ENCODE data around the gene DYNLRB1.

DNA sequence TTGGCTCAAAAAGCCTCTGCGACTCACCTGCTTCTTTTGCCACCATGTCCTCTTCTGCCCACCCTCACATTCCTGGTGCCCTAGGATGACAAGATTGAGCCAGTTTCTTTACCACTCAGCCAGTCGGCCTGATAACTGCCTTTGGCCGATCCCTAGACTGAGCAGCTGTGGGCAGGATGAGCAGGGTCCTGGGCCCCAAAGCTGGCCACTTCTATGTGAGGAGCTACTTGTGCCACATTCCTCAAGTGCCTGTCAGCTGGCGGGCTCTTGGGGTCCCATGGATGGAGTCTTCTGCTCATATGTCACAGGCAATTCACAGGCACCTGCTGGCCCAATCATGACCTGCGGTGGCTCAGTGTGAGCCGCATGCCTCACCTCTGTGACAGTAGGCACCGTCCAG lies 16.5 kb downstream of the DYNLRB1 start:
- TF ChIP-seq, protein P1, sequence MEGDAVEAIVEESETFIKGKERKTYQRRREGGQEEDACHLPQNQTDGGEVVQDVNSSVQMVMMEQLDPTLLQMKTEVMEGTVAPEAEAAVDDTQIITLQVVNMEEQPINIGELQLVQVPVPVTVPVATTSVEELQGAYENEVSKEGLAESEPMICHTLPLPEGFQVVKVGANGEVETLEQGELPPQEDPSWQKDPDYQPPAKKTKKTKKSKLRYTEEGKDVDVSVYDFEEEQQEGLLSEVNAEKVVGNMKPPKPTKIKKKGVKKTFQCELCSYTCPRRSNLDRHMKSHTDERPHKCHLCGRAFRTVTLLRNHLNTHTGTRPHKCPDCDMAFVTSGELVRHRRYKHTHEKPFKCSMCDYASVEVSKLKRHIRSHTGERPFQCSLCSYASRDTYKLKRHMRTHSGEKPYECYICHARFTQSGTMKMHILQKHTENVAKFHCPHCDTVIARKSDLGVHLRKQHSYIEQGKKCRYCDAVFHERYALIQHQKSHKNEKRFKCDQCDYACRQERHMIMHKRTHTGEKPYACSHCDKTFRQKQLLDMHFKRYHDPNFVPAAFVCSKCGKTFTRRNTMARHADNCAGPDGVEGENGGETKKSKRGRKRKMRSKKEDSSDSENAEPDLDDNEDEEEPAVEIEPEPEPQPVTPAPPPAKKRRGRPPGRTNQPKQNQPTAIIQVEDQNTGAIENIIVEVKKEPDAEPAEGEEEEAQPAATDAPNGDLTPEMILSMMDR (IDR thresholded peaks at IDR 0.05) = no peak
- no peak for TF ChIP-seq EZH2 (IDR thresholded peaks at IDR 0.05; ENCODE audit: borderline replicate concordance, insufficient read depth, low read depth, low read length, poor library complexity, severe bottlenecking)

Measured in B cell (primary cell).